ENCODE measurements around the gene TRABD2B. TPM values are rescaled to one million over a fixed set of nuclear protein-coding genes. Genes with fewer than 3 reads are reported as not detected.

The TRABD2B gene
- polyA plus RNA-seq, 3 donors: 23.1 to 26.6 (median 24.7) TPM

DNA sequence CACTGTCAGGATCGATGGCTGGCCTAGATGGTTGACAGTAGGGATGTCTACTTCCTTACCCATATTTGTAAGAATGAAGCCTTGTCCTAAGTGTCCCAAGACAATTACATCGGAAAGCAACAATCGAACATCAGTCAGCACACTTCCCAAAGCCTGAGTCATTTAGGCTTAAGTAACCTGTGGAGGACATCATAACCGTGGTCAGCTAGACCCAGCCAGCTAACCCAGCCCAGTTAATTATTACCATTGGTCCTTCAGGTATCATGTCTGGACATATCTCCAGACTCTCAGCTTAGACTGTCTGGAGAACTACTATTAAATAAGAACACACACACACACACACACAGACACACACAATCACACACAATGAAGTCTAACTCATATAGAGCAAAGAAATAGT, 264.7 kb downstream of the TRABD2B start:
- no peak for DNase-seq

DNA sequence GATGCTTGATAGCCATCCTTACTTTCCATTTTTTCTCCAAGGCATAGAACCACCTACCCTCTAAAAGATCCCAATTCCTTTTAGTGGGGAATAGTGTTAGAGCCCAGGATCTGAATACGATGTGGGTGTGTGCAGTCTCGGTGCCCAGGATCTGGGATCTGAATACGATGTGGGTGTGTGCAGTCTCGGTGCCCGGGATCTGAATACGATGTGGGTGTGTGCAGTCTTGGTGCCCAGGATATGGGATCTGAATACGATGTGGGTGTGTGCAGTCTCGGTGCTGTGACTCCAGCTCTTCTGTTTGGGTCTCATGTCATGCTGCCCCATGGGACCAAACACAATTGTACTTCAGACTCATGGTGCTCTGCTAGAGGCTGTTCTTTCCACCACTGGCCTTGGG, 265.5 kb downstream of the TRABD2B start:
- no peak for DNase-seq

DNA sequence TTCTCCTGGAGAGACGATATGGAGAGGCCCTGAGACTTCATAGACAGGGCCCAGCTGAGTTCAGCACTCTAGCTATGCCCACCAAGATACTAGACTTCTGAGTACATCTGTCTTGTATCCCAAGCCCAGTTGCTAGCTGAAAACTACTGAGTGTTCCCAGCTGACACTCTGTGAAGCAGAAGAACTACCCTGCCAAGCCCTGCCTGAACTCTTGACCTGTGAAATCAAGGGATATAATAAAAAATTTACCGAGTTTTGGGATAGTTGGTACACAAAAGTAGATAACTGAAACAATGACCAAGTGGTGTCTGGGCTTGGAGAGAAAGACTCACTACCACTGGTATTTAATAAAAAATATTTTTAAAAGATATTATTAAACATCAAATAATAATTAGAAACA, 267.5 kb downstream of the TRABD2B start:
- no peak for DNase-seq

DNA sequence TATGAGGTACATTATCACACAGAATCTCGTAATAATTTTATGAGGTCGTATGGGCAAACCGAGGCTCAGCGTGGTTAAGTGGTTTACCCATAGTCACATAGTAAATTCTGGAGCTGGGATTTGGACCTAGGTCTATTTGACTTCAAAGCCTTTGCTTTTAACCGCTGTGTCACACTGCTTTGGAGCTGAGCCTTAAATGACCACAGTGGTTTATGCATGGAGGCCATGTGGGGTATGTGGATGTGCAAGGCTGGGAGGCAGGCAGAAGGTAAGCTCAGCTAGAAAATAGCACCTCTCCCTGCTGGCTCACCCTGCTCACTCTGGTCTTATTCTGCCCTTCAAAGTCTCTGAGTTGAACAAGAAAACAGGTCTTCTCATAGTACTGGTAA, 269.5 kb downstream of the TRABD2B start:
- no peak for DNase-seq

DNA sequence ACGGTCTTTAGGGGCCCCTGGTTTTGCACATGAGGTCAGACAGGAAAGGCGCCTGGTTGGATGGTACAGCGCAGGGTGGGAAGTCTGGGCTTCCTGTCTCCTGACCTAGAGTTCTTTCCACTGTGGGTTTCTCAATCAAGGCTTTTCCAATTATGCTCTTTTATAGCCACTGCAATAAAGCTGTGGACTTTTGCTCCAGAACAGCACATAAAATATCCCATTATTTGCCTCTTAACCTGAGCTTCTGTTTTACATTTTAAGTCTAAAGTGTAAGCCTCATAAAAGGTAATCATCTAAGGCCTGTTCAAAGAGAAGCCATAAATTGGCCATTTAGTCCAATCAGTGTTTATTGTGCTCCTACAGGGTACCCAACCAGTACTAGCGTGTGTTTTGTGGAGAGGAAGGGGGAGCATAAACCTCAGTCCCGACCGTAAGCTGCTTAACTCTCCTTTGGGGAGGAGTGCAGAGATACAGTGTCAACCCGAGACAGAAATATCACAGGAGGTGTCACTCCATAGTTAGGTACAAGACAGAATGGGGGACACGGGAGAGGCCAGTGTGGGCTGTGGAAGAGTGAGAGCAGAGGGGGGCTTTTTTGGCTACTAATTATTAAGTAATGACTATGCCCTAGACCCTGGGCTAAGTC, 270.0 kb downstream of the TRABD2B start:
- DNase-seq: no peak

DNA sequence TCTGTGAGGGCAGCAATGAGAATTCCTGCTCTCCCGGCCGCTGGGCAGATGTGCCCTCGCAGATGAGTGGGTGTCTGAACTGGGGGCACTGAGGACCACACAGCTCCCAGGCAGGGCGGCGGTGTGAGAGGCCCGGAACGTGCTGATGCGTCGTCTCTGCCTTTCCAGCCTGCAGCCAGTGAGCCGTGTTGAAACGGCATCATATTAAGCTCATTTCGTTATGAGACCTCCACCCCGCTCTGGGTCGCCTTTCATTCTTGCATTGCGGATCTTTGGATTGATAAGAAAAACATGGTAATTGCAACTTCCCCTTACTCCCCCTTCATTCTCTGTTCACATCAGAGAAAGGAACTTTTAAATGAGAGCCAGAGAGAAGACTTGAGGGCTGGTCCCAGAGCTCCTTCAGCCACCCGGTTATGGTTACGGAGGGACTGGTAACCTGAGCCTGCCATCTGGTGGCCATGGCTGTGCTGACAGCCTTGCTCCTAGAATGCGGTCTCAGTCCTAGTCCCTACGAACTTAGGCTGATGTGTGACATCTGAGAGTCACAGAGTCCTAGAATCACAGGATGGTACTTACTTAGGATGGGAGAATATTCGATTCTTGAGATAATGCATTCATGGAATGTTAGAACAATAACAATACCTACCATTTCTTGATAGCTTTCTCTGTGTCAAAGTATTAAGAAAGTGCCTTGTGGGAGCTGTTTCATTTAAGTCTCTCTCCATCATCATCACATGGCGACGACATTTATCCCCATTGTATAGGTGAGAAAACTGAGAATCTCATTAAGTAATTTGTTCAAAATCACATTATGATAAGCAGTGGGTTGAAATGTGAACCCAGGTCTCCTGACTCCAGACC, 271.0 kb downstream of the TRABD2B start:
- DNase-seq: peak; percentile 82

DNA sequence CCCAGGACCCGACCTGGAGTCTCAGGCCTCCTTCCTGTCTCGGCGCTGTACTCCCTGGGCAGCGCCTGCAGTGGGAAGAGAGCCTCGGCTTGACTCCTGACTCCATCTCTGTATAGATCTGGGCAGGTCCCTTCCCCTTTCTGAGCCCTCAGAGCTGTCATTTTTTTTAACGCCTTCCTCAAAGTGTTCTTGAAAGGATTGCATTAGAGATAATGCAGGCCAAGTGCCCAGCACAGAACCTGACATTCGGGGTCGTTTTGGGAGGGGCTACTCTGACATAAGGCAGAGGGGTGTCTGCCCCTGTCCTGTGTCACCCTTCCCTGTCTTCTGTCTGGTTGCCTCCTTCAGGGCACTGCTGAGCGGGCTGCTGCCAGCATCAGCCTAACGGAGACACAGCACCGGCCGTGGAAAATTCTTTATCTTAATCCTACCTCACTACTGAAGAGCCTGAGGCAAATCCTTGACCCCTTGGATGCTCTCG, 271.6 kb downstream of the TRABD2B start:
- no peak for DNase-seq

DNA sequence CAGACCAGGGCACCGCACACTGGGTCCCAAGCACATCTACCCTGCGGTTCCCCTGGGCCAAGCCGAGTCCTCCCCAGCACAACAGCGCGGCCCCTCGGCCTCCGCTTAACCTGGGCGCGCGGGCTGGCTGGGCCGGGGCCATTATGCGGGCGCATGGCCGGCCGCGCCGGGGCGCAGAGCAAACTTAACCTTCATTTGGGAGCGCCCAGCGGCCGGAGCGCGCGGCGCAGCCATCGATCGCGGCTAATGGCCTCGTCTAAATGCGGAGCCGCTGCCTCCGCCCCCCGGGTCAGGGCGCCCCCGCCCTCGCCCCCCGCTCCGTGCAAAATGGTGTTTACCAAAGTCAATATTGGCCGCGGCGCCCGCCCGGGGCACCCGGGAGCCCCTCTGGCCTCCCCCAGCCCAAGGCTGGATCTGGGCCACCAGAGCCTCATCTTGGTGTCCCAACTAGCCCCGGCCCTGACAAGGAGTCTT, 272.1 kb downstream of the TRABD2B start:
- DNase-seq: peak; percentile 37

DNA sequence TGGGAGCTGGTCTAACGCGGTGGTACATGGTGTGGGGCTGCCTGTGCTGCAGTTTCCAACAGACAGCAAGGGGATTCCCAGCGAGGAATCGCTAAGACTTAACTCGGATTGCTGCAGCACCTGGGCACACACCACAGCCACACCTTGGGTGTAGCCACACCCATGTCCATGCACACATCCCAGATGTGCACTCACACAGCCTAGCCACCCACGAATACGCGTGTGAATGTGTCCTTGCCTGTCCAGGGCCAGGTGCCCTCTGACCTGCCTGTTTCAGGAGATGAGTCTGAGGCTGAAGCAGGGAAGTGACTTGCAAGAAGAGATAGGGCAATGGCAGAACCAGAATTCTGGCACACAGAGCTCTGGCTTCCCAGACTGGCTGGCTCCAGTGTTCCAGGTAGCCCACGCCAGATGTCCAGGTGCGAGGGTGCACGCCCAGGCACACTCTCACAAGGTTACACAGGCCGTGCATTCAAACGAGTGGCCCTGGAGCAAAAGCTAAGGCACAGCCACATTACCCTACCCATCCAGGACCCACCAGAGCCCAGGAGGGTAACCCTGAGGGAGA, 272.7 kb downstream of the TRABD2B start:
- no peak for DNase-seq

DNA sequence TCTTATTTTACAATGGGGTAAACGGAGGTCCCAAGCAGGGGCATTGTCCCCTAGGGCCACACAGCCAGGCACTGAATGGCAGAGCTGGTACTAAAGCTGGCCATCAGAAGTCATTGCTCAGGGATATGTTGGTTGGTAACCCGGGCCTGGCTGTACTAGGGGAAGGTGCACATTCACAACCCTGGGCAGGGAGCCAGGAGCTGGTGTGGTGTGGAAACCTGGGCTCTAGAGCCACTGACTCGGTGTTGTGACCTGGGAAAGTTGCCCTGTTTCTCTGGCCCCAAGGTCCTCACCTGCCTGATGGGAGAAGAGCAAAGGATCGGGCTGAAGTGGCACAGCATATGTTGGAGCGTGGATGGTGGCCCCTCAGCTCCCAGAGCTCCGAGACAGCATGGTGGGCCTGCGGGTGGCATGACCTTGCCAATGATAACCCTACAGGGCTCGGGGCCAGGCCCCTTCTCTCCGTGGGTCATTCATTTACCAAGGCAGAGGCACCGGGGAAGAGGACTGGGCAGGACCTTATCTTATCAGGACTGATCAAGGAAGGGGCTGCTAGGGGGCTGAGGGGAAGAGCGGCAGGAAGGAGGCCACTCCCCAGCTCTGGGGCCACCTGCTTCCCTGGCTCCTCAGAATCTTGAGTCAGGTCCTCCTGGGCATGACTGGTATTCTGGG, 274.1 kb downstream of the TRABD2B start:
- no peak for DNase-seq

DNA sequence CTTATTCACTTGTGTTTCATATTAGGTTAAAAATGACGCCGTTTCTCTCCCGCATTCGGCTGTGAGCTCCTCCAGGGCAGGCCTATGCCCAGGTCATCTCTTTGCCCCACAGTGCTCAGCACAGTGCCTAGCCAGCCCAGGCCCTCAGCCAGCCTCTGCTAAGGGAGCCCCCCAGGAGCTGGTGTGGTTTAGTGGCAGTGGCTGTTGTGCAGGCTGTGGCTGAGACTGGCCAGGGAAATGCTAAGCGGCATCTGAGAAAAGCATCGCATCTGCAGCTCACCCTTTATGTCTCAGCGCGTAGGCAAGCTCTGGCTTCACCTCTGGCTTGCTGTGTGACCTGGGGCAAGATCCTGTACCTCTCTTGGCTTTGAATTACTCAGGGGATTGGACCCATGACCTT, 275.1 kb downstream of the TRABD2B start:
- DNase-seq: no peak

DNA sequence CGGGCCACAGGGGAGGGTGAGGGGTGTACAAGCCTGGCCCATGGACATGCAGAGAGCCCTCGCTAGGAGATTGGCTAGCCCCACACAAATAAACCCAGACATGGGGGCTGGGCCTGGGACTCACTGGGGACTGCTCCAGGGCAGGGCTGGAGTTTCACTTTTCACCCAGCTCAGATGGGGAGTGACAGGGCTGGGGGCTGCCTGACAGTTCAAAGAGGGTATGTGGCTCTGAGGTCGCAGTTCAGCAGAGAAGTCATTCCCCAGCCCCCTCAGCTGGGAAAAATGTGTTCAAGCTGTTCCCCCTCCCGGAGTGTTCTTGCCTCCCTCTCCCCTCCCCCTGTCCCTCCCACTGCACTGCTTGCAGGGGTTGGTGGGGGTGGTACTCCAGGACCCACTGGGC, 277.1 kb downstream of the TRABD2B start:
- DNase-seq: no peak

DNA sequence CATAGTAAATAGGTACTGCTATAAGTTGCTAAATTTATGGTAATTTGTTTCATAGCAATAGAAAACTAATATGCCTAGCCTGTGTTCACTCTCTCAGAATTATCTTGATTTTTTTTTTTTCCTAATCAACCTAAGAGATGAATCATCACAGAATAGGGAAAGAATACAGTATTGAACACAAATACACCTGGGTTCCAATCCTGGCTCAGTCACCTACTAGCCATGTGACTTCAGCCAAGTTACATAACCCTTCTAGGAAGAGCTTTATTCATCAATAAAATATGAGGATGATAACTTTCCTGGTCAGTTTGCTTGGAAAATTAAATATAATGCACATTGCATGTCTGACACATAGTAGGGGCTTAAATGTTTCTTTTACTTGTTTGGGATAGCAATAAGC, 279.8 kb downstream of the TRABD2B start:
- DNase-seq: no peak

DNA sequence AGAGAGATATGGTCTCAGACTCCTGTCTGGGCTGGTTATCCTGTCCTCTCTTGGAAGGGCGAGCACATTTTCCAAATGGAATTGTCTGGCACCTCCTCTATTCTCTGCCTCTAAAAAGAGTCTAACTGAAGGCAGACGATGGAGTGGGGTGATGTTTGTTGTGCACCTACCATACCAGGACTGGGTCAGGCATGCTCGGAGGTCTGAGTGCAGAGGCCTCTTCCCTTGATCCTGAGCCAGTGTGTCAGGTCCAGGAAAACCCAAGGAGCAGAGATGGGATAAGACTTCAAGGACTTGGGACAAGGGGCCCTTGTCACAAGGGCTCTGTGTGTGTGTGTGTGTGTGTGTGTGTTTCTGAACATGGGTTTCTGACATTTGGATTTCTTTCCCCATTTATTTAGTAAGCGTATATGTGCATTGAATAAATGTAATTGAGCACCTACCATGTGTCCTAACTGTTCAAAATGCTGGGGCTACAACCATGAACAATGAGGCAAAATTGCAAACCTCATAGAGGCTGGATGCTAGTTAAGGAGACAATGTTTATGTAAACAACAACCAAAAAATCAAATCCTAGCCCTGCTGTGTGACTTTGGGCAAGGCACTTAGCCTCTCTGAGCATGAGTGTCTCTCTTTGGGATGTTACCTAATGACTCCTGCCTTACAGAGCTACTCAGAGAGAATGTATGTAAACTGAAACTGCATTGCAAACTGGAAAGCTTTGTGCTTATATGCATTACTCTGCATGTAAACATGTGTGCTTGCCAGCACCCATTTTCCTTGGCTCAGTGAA, 283.0 kb downstream of the TRABD2B start:
- DNase-seq: no peak

DNA sequence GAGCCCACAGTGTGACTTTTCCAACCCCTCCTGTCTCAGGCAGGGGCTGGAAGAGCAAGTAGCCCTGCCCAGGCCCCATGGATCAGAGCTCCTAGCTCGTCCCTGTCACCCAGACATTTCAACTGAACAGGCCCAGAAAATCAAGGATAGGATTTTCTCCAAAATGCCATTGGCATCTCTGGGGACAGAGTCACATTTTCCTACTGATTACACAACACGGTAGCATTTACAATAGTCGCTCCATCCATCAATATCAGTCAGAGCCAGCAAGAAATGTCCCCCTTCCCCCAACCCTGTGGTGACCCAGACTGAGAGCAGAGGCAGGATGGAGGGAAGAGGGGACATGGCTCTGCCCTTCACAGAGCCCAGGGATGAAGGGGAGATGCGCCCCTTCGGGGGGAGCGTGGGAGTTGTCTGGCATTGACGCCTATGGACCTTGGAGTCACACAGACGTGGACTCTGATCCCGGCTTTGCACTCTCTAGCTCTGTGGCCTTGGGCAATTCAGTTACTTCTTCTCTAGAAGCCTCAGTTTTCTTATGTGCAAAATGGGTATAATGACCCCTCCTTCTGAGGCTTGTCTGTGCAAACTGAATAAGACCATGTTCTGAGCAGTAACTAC, 283.7 kb downstream of the TRABD2B start:
- no peak for DNase-seq

DNA sequence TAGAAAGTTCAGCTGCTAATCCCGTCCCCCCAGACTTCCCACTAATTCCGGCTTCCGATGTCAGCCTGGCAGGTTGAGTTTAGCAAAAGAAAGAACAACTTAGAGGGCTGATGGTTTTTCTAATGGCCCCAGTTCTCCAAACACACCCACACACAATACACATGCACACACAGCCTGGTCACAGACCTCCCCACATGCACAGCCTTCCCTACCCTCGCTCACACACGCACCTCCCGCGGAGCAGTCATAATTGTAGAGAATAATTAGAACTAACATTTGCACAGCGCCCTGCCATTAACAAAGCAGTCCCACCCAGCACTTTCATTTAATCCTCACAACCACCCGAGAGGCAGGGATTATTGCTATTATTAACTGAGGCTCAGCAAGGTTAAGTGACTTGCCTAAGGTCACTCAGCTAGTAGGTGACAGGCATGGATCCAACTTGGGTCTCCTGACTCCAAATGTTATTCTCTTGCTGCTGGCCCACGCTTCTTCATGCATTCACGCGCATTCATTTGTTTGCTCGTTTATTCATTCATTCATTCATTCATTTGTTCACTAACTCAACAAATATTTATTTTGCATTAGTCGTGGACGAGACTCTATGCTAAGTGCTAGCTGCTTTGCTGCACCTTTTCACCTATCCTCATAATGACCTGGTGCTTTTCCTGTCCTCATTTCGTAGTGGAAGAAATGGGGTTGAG, 284.4 kb downstream of the TRABD2B start:
- no peak for DNase-seq

DNA sequence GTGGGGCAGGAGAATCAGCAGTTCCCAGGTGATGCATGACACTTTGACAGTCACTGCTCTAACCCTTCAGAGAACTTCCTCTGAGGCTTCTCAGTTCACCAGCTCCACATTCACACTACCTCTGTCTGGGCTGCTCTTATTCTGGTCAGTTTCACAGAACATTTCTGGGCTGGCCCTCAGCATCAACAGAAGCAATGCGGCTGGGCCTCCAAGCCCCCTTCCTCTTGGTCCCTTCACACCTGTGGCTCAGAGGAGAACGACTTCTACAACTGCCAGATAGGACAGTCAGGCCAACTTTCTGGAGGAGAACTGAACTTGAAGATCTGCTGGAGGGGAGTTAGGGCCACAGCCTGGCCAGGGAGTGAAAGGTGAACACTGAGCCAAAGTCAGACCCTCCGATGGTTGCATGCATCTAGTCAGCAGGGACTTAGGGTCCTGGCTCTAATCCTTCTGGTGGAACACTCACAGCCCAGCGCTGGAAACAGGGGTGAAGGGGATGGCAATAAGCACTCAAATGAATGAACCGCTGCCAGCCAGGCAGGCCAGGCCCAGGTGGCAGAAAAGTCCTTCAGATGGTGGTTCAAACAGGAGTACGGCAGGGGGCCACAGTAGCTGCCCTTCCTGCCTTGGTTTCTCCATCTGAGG, 285.2 kb downstream of the TRABD2B start:
- no peak for DNase-seq

DNA sequence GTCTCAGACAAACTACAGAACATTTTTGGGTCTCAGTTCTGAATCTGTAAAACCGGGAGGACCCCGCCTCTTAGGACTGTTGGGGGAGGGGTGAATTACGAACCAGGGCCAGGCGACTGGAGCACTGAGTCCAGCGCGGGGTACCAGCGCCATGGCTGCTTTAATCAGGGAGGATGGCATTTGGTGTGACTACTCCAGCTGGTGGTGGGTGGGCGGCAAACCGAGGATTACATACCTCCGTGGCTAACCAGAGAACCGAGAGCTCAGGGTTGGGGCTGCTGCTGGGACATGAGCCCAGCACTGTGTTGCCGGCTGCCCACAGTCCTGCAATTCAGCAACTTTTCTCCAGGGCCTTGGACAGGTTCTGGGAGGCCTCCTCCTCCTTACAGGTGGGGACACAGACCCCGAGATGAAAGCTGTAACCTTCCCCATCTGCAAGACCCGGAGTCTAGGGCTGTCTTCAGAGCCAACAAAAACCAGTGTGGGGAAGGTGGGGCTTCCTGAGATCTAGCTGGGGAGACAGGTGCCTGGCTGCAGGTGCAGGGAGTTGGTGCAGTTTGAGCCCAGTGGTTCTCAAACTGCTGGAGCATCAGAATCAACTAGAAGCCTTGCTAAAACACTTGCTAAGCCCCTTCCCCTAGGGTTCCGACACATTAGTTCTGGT, 285.9 kb downstream of the TRABD2B start:
- no peak for DNase-seq
